ENCODE data around the gene SERPINE3.

Gene SERPINE3

DNA sequence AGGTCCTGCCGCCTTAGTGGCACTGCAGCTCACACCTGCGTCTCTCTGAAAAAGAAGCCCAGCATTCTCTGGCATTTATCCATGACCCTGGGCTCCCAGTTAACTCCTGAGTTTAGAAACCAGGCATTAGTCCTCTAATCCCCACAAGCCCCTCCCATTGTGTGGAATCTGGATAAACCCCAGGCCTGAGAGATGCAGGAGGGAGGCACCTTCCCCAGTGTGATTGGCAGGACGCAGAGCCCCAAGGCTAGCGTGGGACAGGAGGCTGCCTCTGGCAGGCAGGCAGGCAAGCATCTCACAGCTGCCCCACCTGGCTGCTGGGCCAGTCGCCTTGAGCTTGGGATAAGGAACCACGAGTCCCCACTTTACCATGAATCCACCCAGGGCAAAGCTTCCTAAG lies 11.0 kb upstream of the SERPINE3 start:
- no peak for DNase-seq

DNA sequence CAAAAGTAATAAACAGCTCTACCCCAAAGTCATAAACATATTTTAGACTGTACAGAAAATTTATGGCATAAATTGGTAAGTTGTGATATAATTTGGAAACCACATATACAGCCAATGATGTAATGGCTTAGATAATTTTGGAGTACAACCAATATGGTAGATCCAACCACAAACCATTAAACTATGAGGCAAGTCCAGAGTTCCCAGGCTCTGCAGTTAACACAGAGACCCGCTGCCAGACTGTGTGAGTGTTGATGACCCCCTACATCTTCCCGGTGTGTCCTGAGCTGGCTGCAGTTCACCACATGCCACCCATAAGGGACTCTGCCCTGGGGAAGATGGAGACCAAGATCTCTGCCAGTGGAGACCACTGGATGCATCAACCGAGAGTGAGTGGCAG lies 9.9 kb upstream of the SERPINE3 start:
- no peak for DNase-seq

DNA sequence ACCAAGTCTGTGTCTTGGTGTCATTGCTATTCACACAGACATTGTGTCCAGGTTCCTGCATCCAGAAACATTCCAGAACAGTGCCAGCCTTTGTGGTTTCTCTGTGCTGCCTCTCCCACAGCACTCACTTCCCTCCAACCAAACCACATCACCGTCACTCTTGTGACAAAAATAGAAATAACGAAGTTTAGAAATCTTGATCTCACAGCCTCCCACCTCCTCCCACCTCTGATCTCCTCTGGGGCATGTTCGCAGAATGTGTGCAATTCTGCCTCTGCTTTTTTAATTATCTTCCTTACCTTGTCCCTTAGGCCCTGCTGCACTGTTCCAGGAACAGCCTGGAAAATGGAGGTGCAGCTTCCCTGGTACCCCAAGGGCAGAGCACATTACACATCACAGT lies 8.7 kb upstream of the SERPINE3 start:
- DNase-seq: peak in 3 of 56 donors; percentile 8 to 15 (median 13)

DNA sequence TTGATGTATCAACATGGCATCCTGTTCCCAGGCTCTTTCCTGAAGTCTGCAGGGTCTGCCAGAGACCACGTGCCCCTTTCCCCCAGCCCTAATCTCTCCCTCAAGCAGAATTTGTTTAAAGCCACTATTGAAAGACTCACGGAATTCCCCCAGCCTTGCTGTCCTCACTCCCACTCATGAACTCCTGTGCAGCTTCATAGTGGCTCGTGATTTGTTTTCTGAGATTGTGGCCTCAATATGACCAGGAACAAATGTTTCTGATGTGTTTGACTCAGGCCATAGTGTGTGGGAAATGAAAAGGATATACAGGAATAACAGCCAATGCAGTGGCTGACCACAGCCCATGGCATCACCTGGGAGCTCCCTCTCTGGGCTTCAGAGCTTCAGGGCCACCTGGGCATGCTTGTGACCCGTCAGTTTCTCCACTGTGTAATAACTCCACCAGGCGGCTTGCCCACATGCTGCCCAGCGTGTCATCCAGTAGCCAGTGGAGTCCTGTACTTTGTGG lies 8.1 kb upstream of the SERPINE3 start:
- no peak for DNase-seq

DNA sequence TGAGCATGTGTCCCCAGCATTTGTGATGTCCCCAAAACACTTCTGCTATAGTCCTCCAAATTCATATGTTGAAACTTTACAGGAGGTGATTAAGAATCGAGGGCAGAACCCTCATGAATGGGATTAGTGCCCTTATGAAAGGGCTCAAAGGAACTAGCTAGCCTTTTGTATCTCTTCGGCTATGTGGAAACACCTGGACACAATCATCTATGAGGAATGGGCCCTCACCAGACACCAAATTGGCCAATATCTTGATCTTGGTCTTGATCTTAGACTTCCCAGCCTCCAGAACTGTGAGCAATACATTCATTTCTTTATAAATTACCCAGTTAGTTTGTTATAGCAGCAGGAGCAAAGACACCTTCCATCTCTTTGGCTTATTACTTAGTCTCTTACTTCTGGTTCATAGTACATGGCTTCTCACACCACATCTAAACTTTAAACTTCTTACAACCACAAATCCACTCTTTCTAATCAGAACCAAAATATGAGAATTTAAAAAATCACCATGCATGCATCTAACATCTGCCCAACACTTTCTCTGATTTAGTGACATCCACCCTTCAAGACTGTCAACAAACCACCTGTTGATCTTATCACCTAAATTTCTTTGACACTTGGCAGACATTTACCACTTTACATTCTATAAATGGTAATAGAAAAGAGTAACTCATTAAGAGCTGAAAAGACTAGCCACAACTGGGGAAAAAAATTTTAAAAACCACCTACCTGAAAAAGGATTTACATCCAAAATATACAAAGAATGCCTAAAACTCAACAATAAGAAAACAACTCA lies 6.7 kb upstream of the SERPINE3 start:
- no peak for DNase-seq

DNA sequence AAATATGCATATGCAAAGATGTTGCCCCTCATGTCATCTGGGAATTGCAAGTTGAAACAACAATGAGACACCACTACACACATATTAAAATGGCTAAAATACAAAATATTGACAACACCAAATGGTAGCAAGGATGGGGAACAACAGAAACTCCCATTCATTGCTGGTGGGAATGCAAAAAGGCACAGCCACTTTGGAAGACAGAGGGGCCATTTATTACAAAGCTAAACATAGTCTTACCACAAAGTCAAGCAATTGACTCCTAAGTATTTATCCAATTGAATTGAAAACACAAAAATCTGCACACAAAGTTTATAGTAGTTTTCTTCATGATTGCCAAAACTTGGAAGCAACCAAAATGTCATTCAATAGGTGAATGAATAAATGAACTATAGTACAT lies 6.1 kb upstream of the SERPINE3 start:
- DNase-seq: no peak

DNA sequence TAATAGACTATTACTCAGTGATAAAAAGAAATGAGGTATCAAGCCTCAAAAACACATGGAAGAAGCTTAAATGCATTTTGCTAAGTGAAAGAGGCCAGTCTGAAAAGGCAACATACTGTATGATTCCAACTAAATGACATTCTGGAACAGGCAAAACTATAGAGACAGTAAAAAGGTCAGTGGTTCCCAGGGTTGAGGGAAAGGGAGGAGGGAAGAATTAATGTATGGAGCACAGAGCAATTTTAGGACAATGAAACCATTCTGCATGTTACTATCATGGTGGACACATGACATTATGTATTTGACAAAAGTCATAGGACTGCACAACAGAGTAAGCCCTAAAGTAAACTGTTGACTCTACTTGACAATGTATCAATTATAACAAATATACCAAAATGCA lies 5.7 kb upstream of the SERPINE3 start:
- no peak for DNase-seq

DNA sequence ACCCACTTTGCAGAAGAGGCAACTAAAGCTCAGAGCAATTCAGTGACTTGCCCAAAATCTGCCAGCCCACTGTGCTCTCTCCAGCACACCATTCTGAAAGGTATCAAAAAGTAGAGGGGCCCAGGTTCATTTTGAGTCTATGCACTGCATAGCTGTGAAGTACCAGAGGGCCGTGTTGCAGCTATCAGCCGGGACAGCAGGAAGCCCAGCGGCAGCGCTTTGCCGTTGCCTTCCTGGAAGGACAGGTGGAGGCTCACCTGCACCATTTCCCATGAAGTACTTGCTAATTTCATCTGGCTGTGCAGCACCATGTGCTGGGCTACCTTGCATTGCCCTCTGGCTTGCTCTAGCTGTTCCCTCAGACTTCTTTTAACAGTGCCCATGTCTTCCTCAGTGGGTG lies 2.7 kb upstream of the SERPINE3 start:
- DNase-seq: no peak

DNA sequence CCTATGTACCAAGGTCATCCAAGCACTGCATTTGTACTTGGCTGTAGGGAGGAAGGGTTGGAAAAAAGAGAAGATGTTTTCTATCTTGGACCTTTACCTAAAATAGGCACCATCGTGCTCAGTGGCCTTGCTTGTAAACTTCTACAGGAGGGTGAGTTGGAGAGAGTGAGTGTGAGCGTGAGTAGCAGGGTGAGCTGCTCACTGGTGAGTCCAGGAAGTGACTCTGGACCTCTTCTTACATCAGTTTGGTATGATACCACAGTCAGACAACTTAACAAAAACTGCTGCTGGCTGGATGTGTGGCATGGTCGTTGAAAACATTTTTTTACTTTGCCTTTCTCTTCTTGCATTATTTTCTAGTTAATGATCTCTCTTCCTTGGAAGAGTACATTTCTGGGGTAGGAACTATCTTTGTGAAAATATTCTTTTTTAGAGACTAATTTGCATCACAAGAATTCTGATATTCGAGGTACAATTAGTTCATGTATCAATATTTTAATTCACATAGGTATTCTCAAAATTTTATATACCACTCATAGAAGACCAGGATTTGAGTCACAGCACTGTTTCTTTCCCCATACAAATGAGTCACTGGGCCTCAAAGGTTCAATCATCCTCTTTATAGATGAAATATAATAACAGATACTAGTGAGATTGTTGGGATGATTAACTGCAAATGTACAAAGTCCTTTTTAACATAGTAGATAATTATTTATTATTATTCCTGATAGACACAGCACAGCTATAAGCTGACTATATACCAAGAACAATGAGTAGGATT lies 651 bp downstream of the SERPINE3 start:
- DNase-seq: no peak

DNA sequence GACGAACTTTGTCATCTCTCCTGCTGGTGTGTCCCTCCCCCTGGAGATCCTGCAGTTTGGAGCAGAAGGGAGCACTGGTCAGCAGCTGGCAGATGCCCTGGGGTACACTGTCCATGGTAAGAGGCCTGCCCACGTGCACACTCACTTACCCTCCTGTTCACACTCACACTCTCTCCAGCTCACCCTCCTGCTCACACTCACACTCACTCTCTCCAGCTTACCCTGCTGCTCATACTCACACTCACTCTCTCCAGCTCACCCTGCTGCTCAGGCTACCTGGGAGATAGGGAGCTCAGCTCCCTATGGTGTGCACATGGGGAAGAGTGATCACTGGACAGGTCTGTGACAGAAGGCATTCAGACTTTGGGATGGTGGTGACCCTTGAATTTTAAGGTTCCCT lies 1.7 kb downstream of the SERPINE3 start:
- DNase-seq: no peak

DNA sequence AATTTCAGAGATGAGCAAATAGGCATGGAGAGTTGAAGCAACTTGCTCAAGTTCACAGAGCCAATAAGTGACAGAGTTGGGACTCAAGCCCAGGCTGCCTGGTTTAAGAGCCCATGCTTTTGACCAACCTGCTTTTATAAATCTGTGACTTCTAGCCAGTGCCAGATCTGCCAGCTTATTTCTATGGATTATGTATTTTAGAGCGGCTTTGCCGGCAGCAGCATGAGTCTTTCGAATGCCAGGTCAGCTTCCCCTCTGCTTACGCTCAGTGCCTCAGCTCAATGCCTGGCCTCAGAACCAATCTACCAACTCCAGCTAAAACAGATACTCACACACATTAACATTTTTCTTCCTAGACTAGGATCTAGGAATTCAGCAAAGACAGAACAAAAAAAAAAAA lies 2.3 kb downstream of the SERPINE3 start:
- DNase-seq: no peak

DNA sequence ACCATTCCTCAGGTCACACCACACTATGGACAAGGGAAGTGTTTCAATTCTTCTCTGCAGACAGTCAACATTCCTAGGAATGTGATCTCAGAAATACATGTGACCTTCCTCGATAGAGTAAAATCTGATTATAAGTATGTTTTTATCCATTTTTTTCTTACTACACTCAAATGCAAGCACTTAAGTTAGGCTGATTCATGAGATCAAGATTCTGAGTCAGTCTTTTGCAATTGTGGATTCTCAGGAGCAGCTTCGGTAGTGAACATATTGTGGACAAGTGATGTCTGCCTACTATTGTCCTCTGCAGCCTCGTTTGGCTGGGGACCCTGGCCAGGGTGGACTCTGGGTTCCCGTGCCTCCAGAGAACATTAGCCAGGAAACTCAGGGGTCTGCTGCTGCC lies 3.2 kb downstream of the SERPINE3 start:
- DNase-seq: no peak

DNA sequence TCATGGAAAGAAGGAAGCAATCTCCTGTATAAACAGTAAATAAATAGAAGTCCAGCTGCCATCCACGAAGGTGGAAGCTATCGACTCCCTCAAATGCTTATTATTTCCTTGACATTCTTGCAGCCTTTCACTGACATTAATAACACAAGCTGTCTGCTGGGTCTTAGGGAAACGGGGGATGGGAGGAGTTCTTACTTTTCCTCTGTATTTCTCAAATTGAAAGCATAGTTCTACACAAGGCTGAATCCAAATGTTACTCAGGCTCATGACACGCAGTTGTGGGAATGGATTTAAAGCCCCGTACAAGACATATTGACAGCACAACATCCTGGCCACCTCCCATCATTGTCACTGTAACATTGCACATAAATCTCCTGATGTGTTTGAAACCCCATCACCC lies 4.0 kb downstream of the SERPINE3 start:
- no peak for DNase-seq

DNA sequence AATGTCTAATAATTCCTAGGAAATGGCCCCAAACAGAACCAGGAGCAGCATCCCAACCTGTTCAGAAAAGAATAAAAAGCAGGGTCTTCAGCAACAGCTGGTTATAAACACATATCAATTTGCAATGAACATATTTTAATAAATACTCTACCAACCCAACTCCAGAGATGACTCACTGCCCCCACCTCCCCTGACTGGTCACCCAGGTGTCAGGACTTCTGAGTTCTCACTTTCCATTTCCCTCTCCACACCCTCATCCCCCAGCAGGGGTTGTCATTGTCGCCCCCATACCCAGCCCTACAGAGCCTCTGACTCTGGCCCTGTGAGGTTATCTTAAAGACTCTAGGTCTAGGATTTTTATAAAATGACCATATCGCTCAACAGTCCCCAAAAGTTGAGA lies 6.9 kb downstream of the SERPINE3 start:
- DNase-seq: no peak

DNA sequence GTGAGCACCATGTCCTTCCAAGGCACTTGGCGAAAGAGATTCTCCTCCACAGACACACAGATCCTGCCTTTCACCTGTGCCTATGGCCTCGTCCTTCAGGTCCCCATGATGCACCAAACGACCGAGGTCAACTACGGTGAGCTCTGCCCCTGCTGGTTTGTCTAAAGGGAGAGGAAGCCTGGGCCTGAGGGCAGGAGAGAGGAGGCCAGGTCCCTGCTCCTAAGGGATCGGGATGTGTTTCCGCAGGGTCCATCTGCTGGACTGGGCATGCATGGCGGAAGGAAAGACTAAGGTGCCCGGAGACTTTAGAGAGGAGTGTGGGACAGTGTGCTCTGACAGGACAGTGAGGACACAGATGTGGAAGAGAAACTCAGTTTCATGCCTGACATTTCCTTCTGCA lies 7.6 kb downstream of the SERPINE3 start:
- DNase-seq: no peak

DNA sequence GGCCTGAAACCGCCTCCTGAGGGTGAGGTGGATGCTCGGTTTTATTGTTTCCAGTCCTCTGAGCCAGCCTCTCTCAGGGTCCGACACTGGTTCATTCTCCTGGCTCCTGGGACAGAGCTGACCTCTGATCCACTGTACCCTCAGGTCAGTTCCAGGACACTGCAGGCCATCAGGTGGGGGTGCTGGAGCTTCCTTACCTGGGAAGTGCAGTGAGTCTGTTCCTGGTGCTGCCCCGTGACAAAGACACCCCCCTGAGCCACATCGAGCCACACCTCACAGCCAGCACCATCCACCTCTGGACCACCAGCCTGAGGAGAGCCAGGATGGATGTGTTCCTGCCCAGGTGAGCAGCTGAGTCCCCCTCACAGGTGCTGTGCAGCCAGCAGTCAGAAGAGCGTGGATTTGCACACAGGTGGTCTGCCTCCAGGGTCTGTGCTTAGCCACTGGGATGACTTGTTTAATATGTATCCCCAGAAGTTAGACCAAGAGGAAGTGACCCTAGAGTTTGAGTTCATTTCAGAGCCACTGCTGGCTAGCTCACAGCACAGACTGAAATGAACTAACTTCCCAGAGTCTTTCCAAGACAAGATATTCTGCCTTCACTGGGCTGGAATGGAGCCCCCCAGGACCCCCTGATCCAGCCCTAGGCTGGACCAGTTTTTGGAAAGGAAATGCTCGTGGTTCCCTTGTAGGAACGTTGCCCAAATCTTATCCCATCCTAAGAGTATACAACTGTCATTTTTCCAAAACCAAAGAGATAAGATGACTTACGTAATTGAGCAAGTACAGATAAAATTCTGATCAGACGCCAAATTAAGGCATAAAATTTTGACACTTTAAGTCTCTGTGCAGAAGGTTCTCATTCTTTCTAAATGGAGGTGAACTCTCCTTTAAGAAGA lies 8.8 kb downstream of the SERPINE3 start:
- no peak for DNase-seq

DNA sequence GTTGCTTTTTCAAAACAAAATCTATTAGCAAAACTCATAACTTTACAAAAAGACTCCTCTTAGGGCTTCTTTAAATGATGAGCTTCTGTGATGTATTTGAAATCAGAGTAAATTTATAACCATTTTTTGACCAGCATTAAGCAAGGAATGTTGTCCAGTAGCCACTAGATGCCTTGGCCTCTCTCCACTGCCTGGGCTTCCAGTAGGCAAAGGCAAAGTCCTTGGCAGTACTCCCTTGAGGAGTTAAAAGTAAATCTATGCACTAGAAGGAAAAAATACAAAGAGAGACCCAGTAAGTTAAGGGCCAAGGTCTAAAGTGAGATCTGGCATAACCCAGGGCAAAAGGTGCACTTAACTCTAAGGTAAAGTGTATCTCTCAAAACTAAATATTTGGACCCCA lies 9.5 kb downstream of the SERPINE3 start:
- DNase-seq: no peak

DNA sequence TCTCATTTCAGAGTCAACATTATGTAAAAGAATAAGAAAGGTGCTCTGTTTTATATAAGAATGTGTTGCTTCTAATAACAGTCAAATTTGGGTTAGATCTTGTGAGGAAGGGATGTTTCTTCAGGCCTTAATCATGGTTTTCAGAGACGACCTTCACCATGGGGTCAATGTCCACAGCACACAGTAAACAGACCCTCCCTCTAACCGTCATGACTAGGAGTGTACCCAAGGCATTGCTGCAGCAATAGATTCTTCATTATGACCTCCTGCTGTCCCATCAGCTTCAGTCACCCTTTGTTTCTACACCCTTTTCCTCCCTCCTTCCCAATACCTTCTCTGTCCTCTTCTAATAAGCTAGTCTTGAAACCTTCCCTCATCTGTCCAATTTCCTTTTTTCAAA lies 15.7 kb downstream of the SERPINE3 start:
- no peak for DNase-seq

DNA sequence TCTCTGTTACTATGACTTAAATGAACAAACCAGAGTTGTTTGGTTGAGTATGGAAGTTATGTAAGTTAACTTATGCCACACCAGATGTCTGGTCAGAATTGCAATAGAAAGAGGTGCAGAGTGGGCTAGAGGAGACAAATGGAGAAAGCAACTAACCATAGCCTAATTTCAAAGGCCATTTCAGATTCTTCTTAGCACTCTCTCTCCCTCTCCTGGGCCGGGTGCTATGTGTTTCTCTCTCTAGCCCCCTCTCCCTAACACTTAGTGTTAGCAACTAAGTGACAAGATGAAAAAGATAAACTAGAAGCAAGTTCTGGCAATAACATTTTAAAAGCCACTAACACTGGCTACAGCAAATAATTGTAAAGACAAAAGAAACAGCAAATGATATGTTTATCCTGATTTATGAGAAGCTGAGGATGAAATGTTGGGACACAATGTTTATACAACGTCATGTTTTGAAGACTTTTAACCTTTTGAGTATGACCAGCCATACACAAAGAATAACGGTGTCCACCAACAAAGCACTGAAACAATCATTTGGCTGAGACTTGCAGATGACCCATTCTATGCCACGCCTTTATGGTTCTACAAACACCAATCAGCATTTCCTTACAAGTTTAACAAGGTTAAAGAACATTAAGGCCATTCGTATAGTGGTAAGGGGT lies 18.6 kb downstream of the SERPINE3 start:
- DNase-seq: no peak

DNA sequence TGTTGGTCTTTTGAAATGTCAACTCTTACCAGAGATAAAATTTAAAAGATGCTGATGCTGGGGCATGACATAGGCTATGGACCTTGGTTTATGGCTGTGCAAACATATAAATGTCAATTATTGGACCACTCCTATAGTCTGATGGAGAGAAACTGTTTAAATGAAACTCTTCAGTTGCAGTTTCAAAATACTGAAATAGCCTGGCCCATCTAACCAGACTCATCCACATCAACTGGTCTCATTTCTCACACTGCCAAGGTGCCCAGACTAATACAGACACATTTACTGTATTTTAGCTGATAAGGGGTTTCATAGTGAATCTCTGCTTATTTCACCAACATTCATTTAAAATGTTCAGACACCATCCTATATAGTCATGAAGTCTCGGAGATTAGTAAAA lies 19.9 kb downstream of the SERPINE3 start:
- no peak for DNase-seq

DNA sequence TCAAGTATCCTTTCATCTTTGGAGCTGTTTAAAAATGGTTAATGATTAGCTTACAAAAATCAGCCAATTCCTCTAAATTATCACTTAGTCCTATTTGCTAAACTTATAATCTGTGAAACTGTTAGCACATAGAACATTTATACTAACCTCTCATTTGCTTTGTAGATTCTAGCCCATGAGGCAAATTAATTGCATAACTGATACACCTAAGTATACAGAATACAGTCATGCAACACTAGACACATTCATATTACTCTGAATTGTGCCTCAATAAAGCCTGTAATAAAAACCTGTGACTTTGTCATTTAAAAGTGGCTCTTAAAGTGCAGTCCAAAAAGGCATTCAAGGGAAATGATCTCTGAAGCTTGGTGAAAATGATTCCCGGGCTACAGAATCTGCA lies 21.0 kb downstream of the SERPINE3 start:
- no peak for DNase-seq

Measured in amygdala (tissue), 56 donors.